Stimulated activated CD4-positive, alpha-beta T cell treated with anti-CD3 and anti-CD28 coated beads, Interleukin-15, amount 100 ng/mL, for 1 hour (primary cell): Measurements from ENCODE around the gene SPRY1.
A peak's percentile ranks its signal among the peaks of the same experiment; 100 is the strongest.

Source experiments
- DNase-seq, 2 donors: peaks; one replicate each; pipeline ENCODE4 v3.0.0-alpha.2; 2020; ENCODE audit warnings: low read depth in 1 of 2, low spot score in 1 of 2

SPRY1 gene

DNA sequence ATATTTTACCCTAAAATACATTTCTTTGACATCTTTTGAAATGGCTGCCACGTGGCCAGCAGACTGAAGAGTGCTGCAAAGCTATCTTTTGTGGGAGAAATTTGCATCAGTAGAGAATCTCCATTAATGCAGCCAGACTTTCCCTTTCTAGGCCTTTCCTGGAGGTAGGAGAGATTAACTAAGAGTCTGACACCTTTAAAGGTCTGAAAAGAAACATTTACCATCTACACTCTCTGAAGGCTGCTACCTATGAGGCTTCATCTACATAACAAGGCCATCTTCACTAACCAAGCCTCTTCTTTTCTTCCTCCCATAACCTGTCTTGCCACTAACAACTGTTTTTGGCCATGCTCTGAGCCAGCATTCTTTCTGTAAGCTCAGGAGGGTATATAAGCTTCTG is 17.8 kb upstream of the SPRY1 start:
- DNase-seq, result no peak

DNA sequence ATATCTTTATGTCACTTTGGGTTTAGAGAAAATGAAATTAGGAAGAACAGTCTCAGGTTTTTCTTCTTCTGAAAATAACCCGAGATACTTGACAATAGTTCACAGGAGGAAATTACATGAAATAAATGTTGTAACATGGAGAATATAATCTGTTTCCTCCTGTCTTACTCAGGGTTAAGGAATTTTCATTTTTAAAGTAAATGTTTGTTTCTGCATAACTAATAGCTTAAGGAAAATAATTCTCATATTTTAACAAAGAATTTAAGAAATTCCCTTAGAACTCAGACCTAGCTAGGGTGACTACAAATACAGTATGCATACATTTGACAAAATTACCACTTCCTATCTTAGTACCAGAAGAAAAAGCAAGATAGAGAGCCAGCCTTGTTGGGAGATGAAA is 17.2 kb upstream of the SPRY1 start:
- no peak for DNase-seq

DNA sequence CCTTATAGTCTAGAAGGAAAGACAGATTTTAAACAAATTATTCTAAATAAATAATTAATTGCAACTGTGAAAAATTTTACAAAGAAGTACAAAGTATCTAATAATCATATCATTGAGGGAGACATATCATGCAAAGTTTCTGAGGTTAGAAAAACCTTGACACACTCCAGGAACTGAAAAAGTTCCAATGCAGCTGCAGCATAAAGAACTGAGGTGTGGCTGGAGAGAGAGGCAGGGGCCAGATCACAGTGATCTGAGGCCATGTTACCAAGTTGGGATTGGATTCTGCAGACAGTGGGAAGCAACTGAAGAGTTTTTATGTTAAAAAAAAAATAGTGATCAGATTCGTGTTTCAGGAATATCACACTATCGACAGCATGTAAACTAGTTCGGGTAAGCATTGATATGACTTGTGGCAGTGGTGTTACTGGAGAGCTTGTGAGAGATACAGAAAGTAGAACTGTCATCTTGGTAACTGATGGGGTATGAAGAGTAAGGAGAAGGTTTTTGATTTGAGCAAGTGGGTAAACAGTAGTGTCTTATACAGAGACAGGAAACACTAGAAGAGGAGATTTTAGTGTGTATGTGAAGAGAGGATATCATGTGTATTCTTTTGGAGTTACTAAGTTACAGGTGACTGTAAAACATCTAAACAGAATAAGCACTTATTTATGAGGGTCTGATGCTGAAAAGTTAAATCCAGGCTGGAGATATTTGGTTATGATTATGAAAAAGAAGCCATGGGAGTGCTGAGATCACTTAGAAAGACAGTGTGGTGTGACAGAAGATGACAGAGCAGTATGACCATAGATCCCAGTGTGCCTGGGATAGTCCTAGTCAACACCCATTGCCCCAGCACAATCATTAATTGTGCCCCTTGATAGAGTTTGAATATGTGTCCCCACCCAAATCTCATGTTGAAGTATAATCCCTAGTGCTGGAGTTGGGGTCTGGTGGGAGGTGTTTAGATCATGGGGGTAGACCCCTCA is 15.6 kb upstream of the SPRY1 start:
- no peak for DNase-seq

DNA sequence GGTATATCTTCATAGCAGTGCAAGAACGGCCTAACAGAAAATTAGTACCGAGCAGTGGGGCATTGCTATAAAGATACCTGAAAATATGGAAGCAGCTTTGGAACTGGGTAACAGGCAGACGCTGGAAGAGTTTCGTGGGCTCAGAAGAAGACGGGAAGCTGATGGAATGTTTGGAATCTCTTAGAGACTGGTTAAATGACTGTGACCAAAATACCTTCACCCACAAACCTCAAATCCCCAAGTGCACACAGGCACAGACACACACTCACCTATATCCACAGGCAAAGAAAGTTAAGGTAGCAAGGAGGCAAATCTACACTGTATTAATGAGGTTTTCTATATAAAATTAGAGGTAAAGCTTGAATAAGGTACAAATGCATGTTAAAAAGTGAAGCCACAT is 14.6 kb upstream of the SPRY1 start:
- no peak for DNase-seq

DNA sequence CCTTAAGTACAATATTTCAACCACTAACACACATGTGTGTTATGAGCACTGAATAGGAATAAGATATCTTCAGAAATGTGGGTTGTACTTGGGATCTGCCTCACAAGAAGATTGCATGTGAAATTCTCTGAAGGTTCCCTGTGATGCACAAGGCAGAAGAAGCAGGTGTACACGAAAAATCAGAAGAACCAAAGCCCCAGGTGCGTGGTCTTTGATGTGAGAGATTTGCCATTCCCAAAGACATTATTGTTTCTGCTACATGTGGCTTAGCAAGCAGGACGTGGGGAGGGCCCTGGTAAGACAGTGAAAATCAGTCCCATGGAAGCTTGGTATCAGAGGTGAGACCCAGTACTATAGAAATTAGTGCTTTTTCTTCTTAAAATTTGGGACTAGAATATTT is 13.0 kb upstream of the SPRY1 start:
- no peak for DNase-seq

DNA sequence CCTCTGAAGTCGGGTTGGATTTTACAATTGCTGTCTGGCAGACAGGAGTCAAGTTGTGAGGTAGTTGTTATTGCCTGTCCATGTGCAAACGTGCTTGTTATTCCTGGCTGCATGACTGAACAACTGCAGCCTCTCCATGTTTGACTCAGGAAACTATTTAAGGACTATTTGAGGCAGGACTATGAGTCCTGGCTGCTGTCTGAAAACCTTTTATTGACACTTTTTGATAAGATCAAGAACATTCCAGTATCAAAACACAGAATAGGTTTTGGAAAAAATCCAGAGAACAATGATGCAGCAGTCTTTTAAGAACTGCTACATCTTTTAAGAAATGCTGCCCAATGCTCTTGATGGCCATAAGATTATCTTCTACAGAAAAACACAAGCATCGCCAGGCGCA is 10.0 kb upstream of the SPRY1 start:
- no peak for DNase-seq

DNA sequence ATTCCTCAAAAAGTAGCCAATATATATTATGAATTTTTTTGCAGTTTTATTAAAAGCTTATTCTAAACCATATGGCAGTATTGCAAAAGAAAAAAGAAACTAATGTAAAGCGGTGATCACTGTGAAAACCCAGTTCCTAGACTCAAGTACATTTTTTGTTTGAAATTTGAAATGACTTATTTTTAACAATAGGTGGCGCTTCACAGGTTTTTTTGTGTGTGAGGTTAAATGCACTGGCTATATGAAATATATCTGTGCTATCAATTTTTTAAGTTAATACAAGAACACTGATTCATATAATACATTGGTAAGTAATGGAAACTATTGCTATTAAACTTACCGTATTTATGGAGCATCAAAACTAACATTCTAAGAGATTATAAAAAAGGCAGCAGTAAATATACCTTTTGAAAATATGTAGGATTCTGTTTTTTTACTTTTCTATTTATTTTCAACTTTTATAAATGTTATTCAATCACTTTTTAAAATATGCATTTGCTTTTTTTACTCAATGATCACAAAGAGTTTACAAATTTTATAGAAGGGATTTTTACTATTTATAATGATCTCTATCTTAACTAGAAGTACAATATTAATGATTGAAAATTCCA is 5.6 kb upstream of the SPRY1 start:
- DNase-seq, result no peak

DNA sequence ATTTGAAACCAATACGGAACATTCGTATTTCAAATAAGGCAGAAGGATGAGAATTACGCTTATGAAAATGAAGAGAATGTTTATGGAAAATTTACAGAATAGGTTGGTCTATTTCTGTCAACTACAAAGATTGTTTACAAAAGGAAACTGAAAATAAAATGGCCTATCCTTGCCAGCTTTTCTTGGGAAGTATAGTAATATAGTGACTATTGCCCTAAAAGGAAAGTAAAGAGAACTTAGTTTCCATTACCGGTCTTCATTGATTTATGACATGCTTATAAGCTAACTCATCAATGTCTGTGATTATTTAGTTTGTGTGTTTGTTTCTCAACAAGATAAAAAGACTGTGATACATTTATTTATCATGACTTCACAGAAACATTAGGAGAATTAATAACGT is 2.9 kb upstream of the SPRY1 start:
- DNase-seq, result no peak

DNA sequence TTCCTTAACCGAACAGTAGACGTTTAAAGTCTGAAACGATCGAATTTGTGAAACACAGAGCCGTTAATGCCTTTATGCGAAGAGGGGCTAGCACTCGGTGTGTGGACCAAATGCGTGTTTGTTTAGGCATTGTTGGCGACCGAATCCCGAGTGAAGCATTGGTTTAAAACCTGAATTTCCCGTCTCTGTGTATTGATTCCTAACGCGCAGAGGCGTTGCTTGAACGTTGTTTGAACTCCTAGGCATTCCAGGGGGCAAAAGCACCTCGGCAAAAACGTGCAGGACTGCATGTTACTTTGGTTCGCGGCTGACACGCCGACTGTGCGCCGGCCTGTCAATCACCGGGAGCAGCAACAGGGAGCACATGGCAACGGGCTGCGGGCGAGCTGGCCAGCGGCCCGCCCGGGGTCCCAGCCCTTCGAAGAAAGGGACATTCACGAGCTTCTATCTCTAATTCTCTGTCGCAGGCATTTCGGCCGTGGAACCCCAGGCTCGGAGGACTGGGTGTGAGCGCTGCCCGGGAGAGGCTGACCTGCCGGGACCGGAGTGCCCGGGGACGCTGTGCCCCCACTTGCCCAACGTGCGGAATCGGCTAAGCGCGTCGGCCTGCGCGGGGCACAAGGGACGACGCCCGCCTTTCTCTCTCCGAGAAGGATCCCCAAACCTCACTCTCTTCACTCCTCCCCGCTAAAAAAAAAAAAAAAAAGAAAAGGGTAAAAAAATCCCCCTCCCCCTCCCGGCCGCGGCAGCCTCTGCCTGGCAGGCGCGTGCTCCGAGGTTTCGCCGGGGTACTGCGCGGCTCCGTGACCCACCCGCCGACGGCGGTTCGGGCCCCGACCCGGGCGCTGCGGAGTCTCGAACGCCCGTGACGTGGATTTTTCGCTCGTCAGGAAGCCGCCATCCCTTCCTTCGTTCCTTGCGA is 810 bp downstream of the SPRY1 start:
- peak in 1 of 2 donors; percentile 29 for DNase-seq

DNA sequence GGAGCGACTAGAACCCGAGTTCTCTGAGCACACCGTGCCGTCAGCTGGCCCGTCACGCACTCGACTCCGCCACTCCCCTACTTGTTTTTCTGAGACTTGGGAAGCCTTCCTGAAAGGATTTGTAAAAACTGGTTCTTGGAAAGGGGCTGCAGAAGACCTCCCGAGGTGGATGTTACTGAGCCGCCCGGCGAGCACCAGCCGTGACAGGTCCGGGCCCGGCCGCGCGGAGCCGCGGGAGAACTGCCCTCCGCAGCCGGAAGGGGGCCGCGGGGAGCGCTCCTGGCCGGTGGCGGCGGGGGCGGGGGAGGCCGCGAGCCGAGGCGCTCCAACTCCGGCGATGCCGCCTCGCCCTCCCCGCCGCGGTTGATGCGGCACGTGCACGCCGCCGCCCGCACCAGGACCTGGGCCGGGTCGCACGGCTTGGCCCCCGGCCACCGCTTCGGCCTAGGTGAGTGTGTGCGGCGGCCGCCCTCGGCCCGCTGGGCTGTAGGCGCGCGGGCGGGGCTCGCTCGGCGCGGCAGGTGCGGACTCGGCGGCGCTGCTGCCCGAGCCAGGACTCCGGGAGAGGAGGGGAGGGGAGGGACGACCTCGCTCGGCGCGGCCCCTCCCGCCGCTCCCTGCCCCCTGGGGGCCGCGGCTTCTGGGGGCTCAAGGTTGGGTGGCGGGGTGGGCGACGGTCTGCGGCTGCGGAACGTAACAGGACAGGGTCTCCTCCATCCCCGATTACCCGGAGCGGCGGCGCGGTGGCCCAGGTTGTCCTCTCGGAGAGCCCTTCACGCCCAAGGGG is 1.7 kb downstream of the SPRY1 start:
- peak; percentile 19 to 54 for DNase-seq

DNA sequence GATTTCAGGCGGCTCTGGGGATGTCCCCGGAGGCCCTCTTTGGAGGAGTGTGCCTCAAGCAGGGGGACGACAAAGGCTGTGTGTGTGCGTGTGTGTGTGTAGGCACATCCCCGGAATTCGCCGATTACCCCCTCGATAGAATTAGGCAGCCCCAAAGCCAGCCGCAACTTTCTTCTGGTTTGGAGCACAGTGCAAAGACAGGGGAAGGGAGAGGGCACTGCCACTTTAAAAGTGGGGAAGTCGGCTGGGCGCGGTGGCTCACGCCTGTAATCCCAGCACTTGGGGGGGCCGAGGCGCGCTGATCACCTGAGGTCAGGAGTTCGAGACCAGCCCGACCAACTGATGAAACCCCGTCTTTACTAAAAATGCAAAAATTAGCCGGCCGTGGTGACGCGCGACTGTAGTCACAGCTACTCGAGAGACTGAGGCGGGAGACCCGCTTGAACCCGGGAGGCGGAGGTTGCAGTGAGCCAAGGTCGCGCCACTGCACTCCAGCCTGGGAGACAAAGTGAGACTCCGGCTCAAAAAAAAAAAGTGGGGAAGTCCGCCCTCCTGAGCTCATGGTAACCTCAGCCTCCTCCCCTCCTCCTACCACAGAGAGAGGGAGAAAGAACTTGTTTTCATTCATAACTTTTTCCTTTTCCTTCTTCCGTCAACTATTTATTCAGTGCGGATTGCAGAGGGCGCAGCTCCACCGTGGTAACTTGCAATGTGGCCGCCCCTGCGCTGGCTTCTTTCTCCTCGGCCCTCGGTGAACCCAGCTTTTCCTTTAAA is 2.4 kb downstream of the SPRY1 start:
- peak; percentile 6 to 46 for DNase-seq

DNA sequence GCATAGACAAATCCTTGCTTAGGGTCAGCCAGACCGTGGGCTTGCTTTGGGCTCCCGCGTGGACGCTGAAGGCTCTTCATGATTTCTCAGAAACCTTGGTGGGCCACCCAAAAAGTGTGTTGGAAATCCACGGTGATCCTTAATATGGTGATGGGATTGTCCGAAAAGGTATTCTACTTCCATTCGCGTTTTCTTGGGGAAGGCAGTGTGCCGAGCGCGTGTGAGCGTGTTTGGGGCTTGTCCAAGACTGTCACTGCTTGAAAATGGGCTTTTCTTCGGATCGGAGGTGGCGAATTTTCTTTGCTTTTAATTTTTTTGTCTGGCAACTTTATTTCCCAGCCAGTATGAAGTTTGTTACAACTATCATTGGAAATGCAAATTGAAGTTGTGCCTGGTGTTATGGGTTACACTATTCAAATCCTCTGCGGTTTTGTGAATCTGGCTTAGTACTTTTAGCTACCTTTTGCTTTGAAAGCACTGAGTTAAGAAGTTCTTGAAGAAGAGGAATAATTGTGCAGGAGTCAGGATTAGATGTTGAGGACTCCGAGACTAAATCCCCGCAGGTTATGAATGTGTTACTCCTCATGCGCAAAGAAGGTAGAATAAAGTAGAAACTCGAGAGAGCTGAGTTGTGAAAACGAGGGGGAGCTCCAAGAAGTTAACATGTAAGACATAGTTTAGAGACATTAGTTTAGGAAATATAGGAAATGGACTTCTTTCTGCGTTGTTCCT is 3.2 kb downstream of the SPRY1 start:
- DNase-seq, result no peak

DNA sequence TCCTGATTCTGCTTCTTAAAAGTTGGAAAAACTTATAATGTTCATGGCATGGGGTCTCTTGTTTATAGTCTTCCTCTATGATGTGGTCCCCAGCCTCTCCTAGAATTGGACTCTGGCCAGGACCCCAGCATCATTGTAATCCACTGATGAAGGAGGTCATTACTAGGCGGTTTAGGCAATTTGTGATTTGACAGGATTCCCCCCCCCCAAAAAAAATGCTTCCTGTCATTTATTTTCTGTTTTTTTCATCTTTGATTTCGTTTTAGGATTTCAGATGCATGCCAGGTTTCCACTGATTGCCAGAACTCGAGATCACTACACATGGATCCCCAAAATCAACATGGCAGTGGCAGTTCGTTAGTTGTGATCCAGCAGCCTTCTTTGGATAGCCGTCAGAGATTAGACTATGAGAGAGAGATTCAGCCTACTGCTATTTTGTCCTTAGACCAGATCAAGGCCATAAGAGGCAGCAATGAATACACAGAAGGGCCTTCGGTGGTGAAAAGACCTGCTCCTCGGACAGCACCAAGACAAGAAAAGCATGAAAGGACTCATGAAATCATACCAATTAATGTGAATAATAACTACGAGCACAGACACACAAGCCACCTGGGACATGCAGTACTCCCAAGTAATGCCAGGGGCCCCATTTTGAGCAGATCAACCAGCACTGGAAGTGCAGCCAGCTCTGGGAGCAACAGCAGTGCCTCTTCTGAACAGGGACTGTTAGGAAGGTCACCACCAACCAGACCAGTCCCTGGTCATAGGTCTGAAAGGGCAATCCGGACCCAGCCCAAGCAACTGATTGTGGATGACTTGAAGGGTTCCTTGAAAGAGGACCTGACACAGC is 4.9 kb downstream of the SPRY1 start:
- DNase-seq, result no peak

DNA sequence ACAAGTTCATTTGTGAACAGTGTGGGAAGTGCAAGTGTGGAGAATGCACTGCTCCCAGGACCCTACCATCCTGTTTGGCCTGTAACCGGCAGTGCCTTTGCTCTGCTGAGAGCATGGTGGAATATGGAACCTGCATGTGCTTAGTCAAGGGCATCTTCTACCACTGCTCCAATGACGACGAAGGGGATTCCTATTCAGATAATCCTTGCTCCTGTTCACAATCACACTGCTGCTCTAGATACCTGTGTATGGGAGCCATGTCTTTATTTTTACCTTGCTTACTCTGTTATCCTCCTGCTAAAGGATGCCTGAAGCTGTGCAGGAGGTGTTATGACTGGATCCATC is 5.5 kb downstream of the SPRY1 start:
- no peak for DNase-seq

DNA sequence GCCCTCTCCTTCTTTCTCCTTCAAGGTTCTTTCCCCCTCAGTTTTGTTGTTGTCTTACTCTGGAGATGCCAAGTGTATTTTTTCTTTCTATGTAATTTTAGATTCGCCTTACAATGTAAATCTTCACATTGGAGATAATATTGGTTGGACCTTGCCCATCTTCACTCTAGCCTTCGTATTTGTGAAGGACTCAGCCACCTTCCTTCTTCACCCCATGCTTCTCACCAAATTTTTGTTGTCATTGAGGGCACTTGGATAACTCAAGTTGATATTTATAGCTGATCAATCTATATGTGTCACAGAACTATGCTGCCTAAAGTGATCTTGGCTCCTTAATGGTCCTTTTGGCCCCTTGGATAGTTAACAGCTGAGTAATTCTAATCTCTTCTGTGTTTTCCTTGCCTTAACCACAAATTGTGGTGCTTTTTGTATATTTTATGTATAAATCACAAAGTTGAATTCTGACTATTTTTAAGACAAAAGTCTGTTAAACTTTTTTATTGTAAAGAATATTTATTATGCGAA is 6.5 kb downstream of the SPRY1 start:
- no peak for DNase-seq

DNA sequence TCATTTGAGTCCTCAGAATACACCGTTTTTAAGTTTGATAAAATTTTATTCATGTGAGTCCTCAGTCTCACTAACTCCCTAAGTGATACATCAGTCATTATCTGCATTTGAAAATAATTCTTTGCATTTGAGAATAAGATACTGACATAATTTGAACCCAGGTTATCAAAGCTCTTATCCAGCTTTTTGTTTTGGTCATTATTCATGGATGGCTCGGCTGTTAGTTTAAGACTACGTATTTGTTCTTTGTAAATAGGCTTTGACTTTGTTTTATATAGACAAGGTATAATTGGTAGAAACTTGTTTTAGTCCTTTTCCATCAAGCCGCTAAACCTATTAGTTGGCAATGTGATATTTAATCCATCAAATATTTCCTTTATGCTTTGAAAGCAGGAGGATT is 7.9 kb downstream of the SPRY1 start:
- no peak for DNase-seq

DNA sequence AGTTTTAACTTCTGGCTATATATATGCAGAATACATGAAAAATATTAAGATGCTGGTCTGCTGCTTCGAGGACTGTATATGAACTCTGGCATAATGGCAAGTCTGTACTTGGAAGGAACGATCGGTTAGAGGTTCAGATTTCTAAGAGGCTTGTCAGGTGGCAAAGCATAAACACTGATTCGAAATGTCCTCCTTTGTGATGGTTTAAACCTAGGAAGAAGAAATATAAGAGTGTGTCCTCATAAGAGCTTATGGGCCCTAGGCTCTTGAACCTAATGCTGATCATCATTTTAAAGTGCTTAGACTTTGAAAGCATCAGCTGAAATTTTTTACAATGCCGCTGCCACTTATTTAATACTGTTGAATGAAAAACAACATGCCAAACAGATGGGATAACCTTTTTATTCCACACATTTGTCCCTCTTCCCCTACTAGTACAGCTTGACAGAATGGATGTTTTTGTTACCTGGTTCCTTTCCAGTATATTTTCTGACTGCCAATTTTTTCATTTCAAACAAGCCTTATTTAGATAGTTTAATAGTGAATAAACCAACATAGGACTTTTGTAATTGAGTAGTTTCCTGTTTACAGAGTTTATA is 8.8 kb downstream of the SPRY1 start:
- no peak for DNase-seq

DNA sequence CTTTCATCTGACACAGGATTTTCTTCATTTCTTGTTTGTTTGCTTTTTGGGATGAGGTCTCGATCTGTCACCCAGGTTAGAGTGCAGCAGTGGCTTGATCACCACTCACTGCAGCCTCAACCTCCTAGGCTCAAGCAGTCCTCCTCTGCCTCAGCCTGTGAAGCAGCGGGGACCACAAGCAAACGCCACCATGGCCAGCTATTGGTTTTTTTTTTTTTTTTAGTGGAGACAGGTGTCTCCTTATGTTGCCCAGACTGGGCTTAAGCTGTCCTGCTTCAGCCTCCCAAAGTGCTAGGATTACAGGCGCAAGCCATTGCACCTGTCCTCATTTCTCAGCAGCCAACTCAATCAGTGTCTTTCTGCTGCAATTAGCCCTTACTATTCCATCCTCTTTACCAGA is 10.3 kb downstream of the SPRY1 start:
- DNase-seq, result no peak
